Right lobe of liver (tissue), 6 donors: ENCODE results near the gene NCSTN. TPM values are rescaled to one million over a fixed set of nuclear protein-coding genes. Genes with fewer than 3 reads are reported as not detected.
A peak's percentile ranks its signal among the peaks of the same experiment; 100 is the strongest.

Experiments
- ATAC-seq, 4 donors: fragments of 200-7000 bp; cut with Tn5 transposase; one replicate each; pipeline ENCODE4 v1.9.1; 2020; ENCODE audit warnings: mild to moderate bottlenecking in 4 of 4, moderate library complexity in 4 of 4
- DNase-seq, 3 donors: peaks; one replicate each; pipeline ENCODE4 v3.0.0-alpha.2; 2020
- H3K27ac ChIP-seq, 3 donors: fragments of 200-600 bp; one replicate each; pipeline ENCODE4 v1.8.0; 2022
- H3K27me3 ChIP-seq, 2 donors: fragments of 200-600 bp; one replicate each; pipeline ENCODE4 v1.8.0; 2022
- H3K36me3 ChIP-seq, 4 donors: fragments of 200-600 bp; sonication (generic) in 1 of 4; one replicate each; pipeline versions ENCODE4 v1.5.1 to v1.8.0; 2017 to 2022; ENCODE audit warnings: control low read depth in 1 of 4
- H3K4me1 ChIP-seq, 4 donors: fragments of 200-600 bp; sonication (generic) in 1 of 4; one replicate each; pipeline versions ENCODE4 v1.5.1 to v1.8.0; 2017 to 2022; ENCODE audit warnings: control low read depth in 1 of 4
- H3K4me3 ChIP-seq, 3 donors: fragments of 200-600 bp; one replicate each; pipeline ENCODE4 v1.8.0; 2022
- H3K9me3 ChIP-seq, 4 donors: fragments of 200-600 bp; sonication (generic) in 1 of 4; one replicate each; pipeline versions ENCODE4 v1.5.1 to v1.8.0; 2017 to 2022; ENCODE audit warnings: control low read depth in 1 of 4
- CTCF ChIP-seq, 4 donors: fragments of 200-600 bp in 3 of 4; fragments of 450-650 bp in 1 of 4; IDR thresholded peaks; one replicate each; pipeline versions ENCODE4 v1.5.1 to v1.8.0; 2016 to 2022; ENCODE audit warnings: antibody characterized with exemption in 4 of 4, mild to moderate bottlenecking in 2 of 4
- POLR2A ChIP-seq: fragments of 450-650 bp; IDR thresholded peaks from one replicate; pipeline ENCODE4 v1.6.1; 2017; ENCODE audit warnings: antibody characterized with exemption, mild to moderate bottlenecking
- WGBS: methylation state at CpG from one replicate; pipeline ENCODE4 v1.1.6; 2018; ENCODE audit warnings: low coverage, low lambda C conversion rate; ENCODE audit not compliant: insufficient coverage; ENCODE audit errors: missing lambda C conversion rate; 5-methylcytosine and 5-hydroxymethylcytosine counted together
- intact Hi-C, 2 donors: fragments of 100-400 bp; cut with DNase I; formaldehyde crosslinking; loops; one replicate each; pipeline versions ENCODE4 v1.11.2 to v1.14.1; 2022
- total RNA-seq, 6 experiments: library from RNA; depleted of rRNA in 2 of 6; stranded (reverse); fragments of >200 nt in 2 of 6; fragmentation: NEBNext Ultra II Directional in 3 of 6; extraction: Animal tissue kit (Norgen Biotek cat#: 25700) in 3 of 6; gene quantifications; one replicate each; pipeline versions ENCODE4 v1.1.0 to v1.2.4, GENCODE V29; 2016 to 2023
- donor health status: DM: no; HTN: yes; CAD: no.
- donor health status: DM: no; HTN: no; CAD: no.
- donor health status: DM: no; HTN: no; CAD: no.
- donor health status: DM: no; HTN: yes; CAD: no.
- donor health status: DM: no; HTN: yes; CAD: no.

NCSTN gene
- total RNA-seq, 6 experiments from 2014 or later, result 31.1 to 45.7 (median 39.0) TPM

- 50% methylated on average over 3 of the region's 3 CpGs for WGBS
- Histone ChIP-seq H3K9me3 (no peaks in the 10 kb centered on the region), H3K27ac (peak overlapping the region in 1 of 3 donors; percentile 90), H3K4me1 (peaks cover 0 to 28% (median 9%) of the 10 kb centered on the region in 4 donors), H3K27me3 (no peaks in the 10 kb centered on the region), H3K36me3 (peaks cover 0 to 19% (median 6%) of the 10 kb centered on the region in 4 donors), H3K4me3 (peak overlapping the region; percentile 73 to 95 (median 88))
- no peak for ATAC-seq
- TF ChIP-seq POLR2A (no peak), CTCF (IDR thresholded peaks at IDR 0.05) (no peak)
- no peak for DNase-seq
- intact Hi-C loops, result no loop called here
These were observed 1.1 kb downstream of the NCSTN start for GRCh38 chr1:160344241-160344640.

GRCh38 chr1:160344936-160345335, 1.8 kb downstream of the NCSTN start:
- H3K27ac ChIP-seq, result no peak overlapping the region
- DNase-seq, result no peak
- no peaks in the 10 kb centered on the region for H3K27me3 ChIP-seq
- H3K36me3 ChIP-seq, result peaks cover 0 to 16% (median 6%) of the 10 kb centered on the region in 4 donors
- TF ChIP-seq POLR2A (no peak), CTCF (IDR thresholded peaks at IDR 0.05) (no peak)
- ATAC-seq, result no peak
- intact Hi-C loops, result no loop called here
- no peak overlapping the region for H3K4me3 ChIP-seq
- 95% methylated on average over 6 of the region's 6 CpGs for WGBS
- peaks cover 0 to 28% (median 9%) of the 10 kb centered on the region in 4 donors for H3K4me1 ChIP-seq
- no peaks in the 10 kb centered on the region for H3K9me3 ChIP-seq

- ATAC-seq (no peak), DNase-seq (no peak)
- Histone ChIP-seq H3K27ac (peak overlapping the region in 1 of 3 donors; percentile 6), H3K4me1 (peaks cover 0 to 18% (median 6%) of the 10 kb centered on the region in 4 donors), H3K36me3 (peaks cover 0 to 27% (median 17%) of the 10 kb centered on the region in 4 donors), H3K9me3 (no peaks in the 10 kb centered on the region), H3K4me3 (no peak overlapping the region), H3K27me3 (no peaks in the 10 kb centered on the region)
- intact Hi-C loops, result no loop called here
- 70% methylated on average over 8 of the region's 10 CpGs for WGBS
- TF ChIP-seq POLR2A, result no peak
- TF ChIP-seq CTCF (IDR thresholded peaks at IDR 0.05), result no peak
These were observed 3.3 kb downstream of the NCSTN start for GRCh38 chr1:160346463-160346862.

- intact Hi-C loops, result no loop called here
- Histone ChIP-seq H3K27ac (peak overlapping the region in 1 of 3 donors; percentile 6), H3K4me1 (peaks cover 0 to 13% (median 4%) of the 10 kb centered on the region in 4 donors), H3K27me3 (no peaks in the 10 kb centered on the region), H3K4me3 (no peak overlapping the region), H3K9me3 (no peaks in the 10 kb centered on the region), H3K36me3 (peaks cover 0 to 32% (median 19%) of the 10 kb centered on the region in 4 donors)
- TF ChIP-seq POLR2A, result no peak
- TF ChIP-seq CTCF (IDR thresholded peaks at IDR 0.05), result no peak
- ATAC-seq, result peak in 1 of 4 donors; percentile 8
- 46% methylated on average over 4 of the region's 4 CpGs for WGBS
- DNase-seq, result no peak
These were observed 3.8 kb downstream of the NCSTN start for GRCh38 chr1:160346958-160347357.

- no peaks in the 10 kb centered on the region for H3K9me3 ChIP-seq
- DNase-seq (no peak), ATAC-seq (no peak)
- peaks cover 12 to 79% (median 51%) of the 10 kb centered on the region in 4 donors for H3K36me3 ChIP-seq
- intact Hi-C loops, result no loop called here
- no peaks in the 10 kb centered on the region for H3K27me3 ChIP-seq
- 63% methylated on average over 3 of the region's 4 CpGs for WGBS
- no peak overlapping the region for H3K4me3 ChIP-seq
- H3K27ac ChIP-seq, result no peak overlapping the region
- no peaks in the 10 kb centered on the region for H3K4me1 ChIP-seq
- no peak for TF ChIP-seq POLR2A
- TF ChIP-seq CTCF (IDR thresholded peaks at IDR 0.05), result no peak
These were observed 8.4 kb downstream of the NCSTN start for GRCh38 chr1:160351629-160352028.
